C1 segment of cervical spinal cord (tissue), 14 donors: ENCODE data around the gene SEPTIN1.
A peak's percentile ranks its signal among the peaks of the same experiment; 100 is the strongest.
"Not testable (repeated sequence)": the region's sequence is repeated elsewhere in the genome, so short reads cannot be mapped to it uniquely, and the experiment has no call there.

ENCODE experiments used
- DNase-seq, 14 donors: peaks; one replicate each; lab custom pipeline; 2025; lab: John Stamatoyannopoulos, UW

Gene SEPTIN1

GRCh38 chr16:30341971-30342370, 40.4 kb downstream of the SEPTIN1 start:
- DNase-seq = not testable (repeated sequence)

- DNase-seq = no peak
Measured at GRCh38 chr16:30340621-30341020, 41.7 kb downstream of the SEPTIN1 start.

GRCh38 chr16:30338715-30339114, 43.6 kb downstream of the SEPTIN1 start:
- DNase-seq = not testable (repeated sequence)

DNA sequence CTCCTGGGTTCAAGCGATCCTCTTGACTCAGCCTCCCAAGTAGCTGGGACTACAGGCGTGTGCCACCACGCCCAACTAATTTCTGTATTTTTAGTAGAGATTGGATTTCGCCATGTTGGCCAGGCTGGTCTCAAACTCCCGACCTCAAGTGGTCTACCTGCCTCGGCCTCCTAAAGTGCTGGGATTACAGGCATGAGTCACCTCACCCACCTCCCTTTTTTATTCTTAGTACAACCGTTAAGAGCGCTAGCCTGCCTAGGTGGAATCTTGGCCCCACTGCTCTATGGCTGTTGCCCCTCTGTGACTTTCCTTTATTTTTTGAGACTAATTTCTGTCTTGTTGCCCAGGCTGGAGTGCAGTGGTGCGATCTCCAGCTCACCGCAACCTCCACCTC, 44.4 kb downstream of the SEPTIN1 start:
- DNase-seq = not testable (repeated sequence)

DNA sequence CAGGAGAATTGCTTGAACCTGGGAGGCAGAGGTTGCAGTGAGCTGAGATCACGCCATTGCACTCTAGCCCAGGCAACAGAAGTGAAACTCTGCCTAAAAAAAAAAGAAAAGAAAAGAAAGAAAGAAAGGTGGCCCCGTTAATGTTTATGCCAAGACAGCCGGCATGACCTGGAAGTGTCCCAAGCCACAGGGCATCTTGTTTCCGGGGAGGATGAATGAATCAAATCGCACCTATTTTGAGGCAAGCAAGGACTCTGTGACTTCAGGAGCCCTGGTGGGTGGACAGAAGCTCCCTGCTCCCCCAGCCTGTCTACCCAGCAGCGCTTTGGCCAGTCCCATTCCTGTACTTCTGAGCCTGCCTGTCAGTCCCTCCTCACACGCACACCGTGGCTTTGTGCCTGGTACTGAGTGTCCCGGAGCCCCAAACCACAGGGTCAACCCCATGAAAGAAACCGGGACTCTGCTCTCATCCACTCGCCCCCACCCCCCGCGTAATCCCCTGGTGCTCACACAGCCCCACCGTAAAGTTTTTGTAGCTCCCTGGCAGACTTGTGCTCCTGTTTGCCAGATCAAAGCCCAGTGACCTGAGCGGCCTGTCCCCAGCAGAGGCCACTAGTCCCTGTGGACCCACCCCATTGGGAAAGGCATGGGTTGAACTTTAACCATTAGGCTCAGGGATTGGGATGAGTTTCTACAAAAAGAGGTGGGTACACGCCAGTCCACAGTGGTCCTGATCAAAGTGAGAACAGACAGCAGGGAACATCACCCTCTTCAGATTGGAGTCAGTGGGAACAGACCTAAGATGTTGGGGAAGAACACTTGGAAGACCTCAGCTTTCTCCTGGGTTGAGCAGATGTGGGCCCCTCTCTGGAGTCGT, 46.5 kb downstream of the SEPTIN1 start:
- DNase-seq = peak in 4 of 14 donors; percentile 36 to 51 (median 46)

- peak in 13 of 14 donors; percentile 23 to 84 (median 58) for DNase-seq
Measured at GRCh38 chr16:30335028-30335597, 47.2 kb downstream of the SEPTIN1 start.

- DNase-seq = peak in 4 of 14 donors; percentile 31 to 53 (median 45)
Measured at GRCh38 chr16:30334473-30334989, 47.8 kb downstream of the SEPTIN1 start.
